Bone marrow (tissue), 2 donors: ENCODE data around the gene CDK10.
A peak's percentile ranks its signal among the peaks of the same experiment; 100 is the strongest.
"Not testable (repeated sequence)": the region's sequence is repeated elsewhere in the genome, so short reads cannot be mapped to it uniquely, and the experiment has no call there.

Experiments used
- DNase-seq, 2 donors: peaks; one replicate each; lab custom pipeline; 2025; lab: John Stamatoyannopoulos, UW

The CDK10 gene

GRCh38 chr16:89695875-89696669, 9.6 kb downstream of the CDK10 start:
- no peak for DNase-seq

GRCh38 chr16:89696670-89697128, 10.2 kb downstream of the CDK10 start:
- DNase-seq, result no peak

- DNase-seq, result no peak
These were observed 10.7 kb downstream of the CDK10 start for GRCh38 chr16:89697161-89697615.

- no peak for DNase-seq
These were observed 11.3 kb downstream of the CDK10 start for GRCh38 chr16:89697616-89698331.

- not testable (repeated sequence) for DNase-seq
These were observed 12.2 kb downstream of the CDK10 start for GRCh38 chr16:89698717-89699116.

- DNase-seq, result not testable (repeated sequence)
These were observed 13.2 kb downstream of the CDK10 start for GRCh38 chr16:89699629-89700099.

GRCh38 chr16:89700100-89700648, 13.7 kb downstream of the CDK10 start:
- DNase-seq, result peak; percentile 86 to 88

- DNase-seq, result no peak
These were observed 14.3 kb downstream of the CDK10 start for GRCh38 chr16:89700649-89701424.

- peak; percentile 58 to 95 for DNase-seq
These were observed 15.2 kb downstream of the CDK10 start, which contains the start of gene SPATA2L for GRCh38 chr16:89701425-89702406. TSS of gene SPATA2L (minus strand) at chr16:89701705. CDS start at chr16:89701232, 473 bp downstream.

GRCh38 chr16:89704281-89704680, 17.8 kb downstream of the CDK10 start:
- no peak for DNase-seq

GRCh38 chr16:89705006-89705405, 18.5 kb downstream of the CDK10 start:
- no peak for DNase-seq

- DNase-seq, result no peak
These were observed 20.2 kb downstream of the CDK10 start for GRCh38 chr16:89706518-89707260.

- no peak for DNase-seq
These were observed 21.2 kb downstream of the CDK10 start for GRCh38 chr16:89707695-89708094.

GRCh38 chr16:89708481-89708931, 22.0 kb downstream of the CDK10 start:
- DNase-seq, result no peak

GRCh38 chr16:89709166-89709565, 22.7 kb downstream of the CDK10 start:
- DNase-seq, result no peak

GRCh38 chr16:89709716-89710432, 23.4 kb downstream of the CDK10 start:
- no peak for DNase-seq

- no peak for DNase-seq
These were observed 24.4 kb downstream of the CDK10 start for GRCh38 chr16:89710709-89711564.
